ENCODE results near the gene CLTCL1.
"Not testable (repeated sequence)": the region's sequence is repeated elsewhere in the genome, so short reads cannot be mapped to it uniquely, and the experiment has no call there.

DNA sequence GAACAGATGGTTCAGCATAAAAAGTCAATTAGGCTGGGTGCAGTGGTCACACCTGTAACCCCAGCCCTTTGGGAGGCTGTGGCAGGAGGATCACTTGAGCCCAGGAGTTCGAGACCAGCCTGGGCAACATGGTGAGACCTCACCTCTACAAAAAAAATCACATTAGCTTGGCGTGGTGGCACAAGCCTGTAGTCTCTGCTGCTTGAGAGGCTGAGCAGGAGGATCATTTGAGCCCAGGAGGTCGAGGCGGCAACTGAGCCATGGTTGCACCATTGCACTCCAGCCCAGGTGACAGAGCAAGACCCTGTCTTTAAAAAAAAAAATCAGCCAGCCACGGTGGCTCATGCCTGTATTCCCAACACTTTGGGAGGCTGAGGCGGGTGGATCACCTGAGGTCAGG, 31.9 kb upstream of the CLTCL1 start:
- TF ChIP-seq CTCF, POLR2AphosphoS5, POLR2A (IDR thresholded peaks at IDR 0.05): not testable (repeated sequence)
